KMS-11 (cell line): ENCODE data around the gene DOCK7.

Experiments used
- H2AFZ ChIP-seq: fragments of 200-600 bp; sonication (generic); 2 replicates; pipeline ENCODE4 v1.6.1; 2016; ENCODE audit warnings: antibody characterized with exemption, mixed run types, low read depth
- H3K27ac ChIP-seq: fragments of 200-600 bp; sonication (generic); 2 replicates; pipeline ENCODE4 v1.6.1; 2016; ENCODE audit warnings: mild to moderate bottlenecking, mixed run types
- H3K27me3 ChIP-seq: fragments of 200-600 bp; sonication (generic); 2 replicates; pipeline ENCODE4 v1.6.1; 2017; ENCODE audit warnings: mild to moderate bottlenecking, low read depth, mixed run types, moderate library complexity; ENCODE audit not compliant: insufficient read depth
- H3K36me3 ChIP-seq: fragments of 200-600 bp; sonication (generic); 2 replicates; pipeline ENCODE4 v1.6.1; 2017; ENCODE audit warnings: mild to moderate bottlenecking, mixed run types; ENCODE audit not compliant: insufficient read depth
- H3K4me1 ChIP-seq: fragments of 200-600 bp; sonication (generic); 2 replicates; pipeline ENCODE4 v1.6.1; 2016; ENCODE audit warnings: mild to moderate bottlenecking, low read depth, mixed run types; ENCODE audit not compliant: poor library complexity, severe bottlenecking
- H3K4me2 ChIP-seq: fragments of 200-600 bp; sonication (generic); 2 replicates; pipeline ENCODE4 v1.7.0; 2016; ENCODE audit warnings: mild to moderate bottlenecking, mixed run types
- H3K4me3 ChIP-seq: fragments of 200-600 bp; sonication (generic); IDR thresholded peaks from 2 replicates; pipeline ENCODE4 v1.6.1; 2017; ENCODE audit warnings: low read depth, low read length, mixed read lengths; ENCODE audit not compliant: insufficient read depth
- H3K79me2 ChIP-seq: fragments of 200-600 bp; sonication (generic); 2 replicates; pipeline ENCODE4 v1.6.1; 2016; ENCODE audit warnings: low read depth, mixed run types; ENCODE audit not compliant: insufficient read depth
- H3K9ac ChIP-seq: fragments of 200-600 bp; sonication (generic); 2 replicates; pipeline ENCODE4 v1.6.1; 2016; ENCODE audit warnings: mild to moderate bottlenecking, mixed run types
- H4K20me1 ChIP-seq: fragments of 200-600 bp; sonication (generic); 2 replicates; pipeline ENCODE4 v1.6.1; 2016; ENCODE audit warnings: mild to moderate bottlenecking, mixed run types; ENCODE audit not compliant: insufficient read depth
- CTCF ChIP-seq: fragments of 200-600 bp; sonication (generic); conservative IDR thresholded peaks from 2 replicates; pipeline ENCODE4 v1.6.1; 2017; ENCODE audit warnings: low read depth, mild to moderate bottlenecking, antibody characterized with exemption, low read length, moderate library complexity, mixed read lengths

Gene DOCK7

GRCh38 chr1:62407398-62408009 is 280.7 kb downstream of the DOCK7 start:
- Histone ChIP-seq H3K4me3 (no peak overlapping the region), H4K20me1 (no peaks in the 10 kb centered on the region), H3K9ac (no peak overlapping the region), H3K4me2 (no peak overlapping the region), H3K36me3 (no peaks in the 10 kb centered on the region), H3K27ac (no peak overlapping the region), H2AFZ (no peak overlapping the region), H3K4me1 (no peaks in the 10 kb centered on the region), H3K79me2 (no peaks in the 10 kb centered on the region), H3K27me3 (no peaks in the 10 kb centered on the region)
- peak; percentile 88 for TF ChIP-seq CTCF

GRCh38 chr1:62406576-62406975 is 281.6 kb downstream of the DOCK7 start:
- TF ChIP-seq CTCF: no peak
- Histone ChIP-seq H3K4me2 (no peak overlapping the region), H3K4me3 (no peak overlapping the region), H3K79me2 (no peaks in the 10 kb centered on the region), H3K4me1 (no peaks in the 10 kb centered on the region), H3K9ac (no peak overlapping the region), H3K36me3 (no peaks in the 10 kb centered on the region), H2AFZ (no peak overlapping the region), H4K20me1 (no peaks in the 10 kb centered on the region), H3K27ac (no peak overlapping the region), H3K27me3 (no peaks in the 10 kb centered on the region)

- no peak overlapping the region for H3K27ac ChIP-seq
- H3K79me2 ChIP-seq: no peaks in the 10 kb centered on the region
- TF ChIP-seq CTCF: no peak
- H4K20me1 ChIP-seq: no peaks in the 10 kb centered on the region
- H3K36me3 ChIP-seq: no peaks in the 10 kb centered on the region
- H3K9ac ChIP-seq: no peak overlapping the region
- H3K4me3 ChIP-seq: no peak overlapping the region
- no peak overlapping the region for H3K4me2 ChIP-seq
- no peaks in the 10 kb centered on the region for H3K4me1 ChIP-seq
- no peaks in the 10 kb centered on the region for H3K27me3 ChIP-seq
- no peak overlapping the region for H2AFZ ChIP-seq
These were observed 282.9 kb downstream of the DOCK7 start for GRCh38 chr1:62405247-62405646.
